Central memory CD4-positive, alpha-beta T cell (primary cell): Measurements from ENCODE around the gene PRKAR1B.

Experiments
- DNase-seq: peaks from one replicate; pipeline ENCODE4 v3.0.0; 2022

Gene PRKAR1B

GRCh38 chr7:601036-601594, 126.0 kb downstream of the PRKAR1B start:
- DNase-seq, result no peak

GRCh38 chr7:600149-601035, 126.7 kb downstream of the PRKAR1B start:
- no peak for DNase-seq

GRCh38 chr7:598899-599298, 128.2 kb downstream of the PRKAR1B start:
- no peak for DNase-seq

GRCh38 chr7:597348-598178, 129.5 kb downstream of the PRKAR1B start:
- no peak for DNase-seq

- no peak for DNase-seq
Observed at GRCh38 chr7:596819-597182, 130.3 kb downstream of the PRKAR1B start.

- no peak for DNase-seq
Observed at GRCh38 chr7:596071-596818, 130.8 kb downstream of the PRKAR1B start.

GRCh38 chr7:595621-596010, 131.5 kb downstream of the PRKAR1B start:
- DNase-seq, result no peak

GRCh38 chr7:594920-595620, 132.0 kb downstream of the PRKAR1B start:
- no peak for DNase-seq

GRCh38 chr7:594212-594913, 132.7 kb downstream of the PRKAR1B start:
- DNase-seq, result no peak

- no peak for DNase-seq
Observed at GRCh38 chr7:593324-594115, 133.6 kb downstream of the PRKAR1B start.

- no peak for DNase-seq
Observed at GRCh38 chr7:591856-592628, 135.0 kb downstream of the PRKAR1B start.

GRCh38 chr7:590731-591551, 136.1 kb downstream of the PRKAR1B start:
- no peak for DNase-seq

- no peak for DNase-seq
Observed at GRCh38 chr7:589781-590575, 137.1 kb downstream of the PRKAR1B start.

- DNase-seq, result no peak
Observed at GRCh38 chr7:587767-588166, 139.3 kb downstream of the PRKAR1B start.

- no peak for DNase-seq
Observed at GRCh38 chr7:586494-586893, 140.6 kb downstream of the PRKAR1B start.

- DNase-seq, result no peak
Observed at GRCh38 chr7:585873-586272, 141.2 kb downstream of the PRKAR1B start.

- DNase-seq, result peak; percentile 16
Observed at GRCh38 chr7:585229-585711, 141.8 kb downstream of the PRKAR1B start.

- no peak for DNase-seq
Observed at GRCh38 chr7:584820-585219, 142.3 kb downstream of the PRKAR1B start.
